GM19025 (cell line): ENCODE results near the gene GLI1.
A peak's percentile ranks its signal among the peaks of the same experiment; 100 is the strongest.

Source experiments
- ATAC-seq: cut with Tn5 transposase; IDR thresholded peaks from one replicate; pipeline ENCODE4 v1.9.1; 2021; ENCODE audit warnings: mild to moderate bottlenecking, low read depth, moderate library complexity; ENCODE audit not compliant: unreplicated experiment

The GLI1 gene

GRCh38 chr12:57460468-57460784 is 841 bp downstream of the GLI1 start:
- no peak for ATAC-seq

- ATAC-seq = no peak
Measured at GRCh38 chr12:57460841-57461275, 1.3 kb downstream of the GLI1 start.

- no peak for ATAC-seq
Measured at GRCh38 chr12:57461276-57461916, 1.8 kb downstream of the GLI1 start.

- ATAC-seq = no peak
Measured at GRCh38 chr12:57461917-57462250, 2.3 kb downstream of the GLI1 start.

GRCh38 chr12:57462251-57462911 is 2.8 kb downstream of the GLI1 start:
- peak; percentile 57 for ATAC-seq

- ATAC-seq = no peak
Measured at GRCh38 chr12:57462912-57463253, 3.3 kb downstream of the GLI1 start.

- no peak for ATAC-seq
Measured at GRCh38 chr12:57464569-57464968, 5.0 kb downstream of the GLI1 start.

GRCh38 chr12:57465030-57465746 is 5.6 kb downstream of the GLI1 start:
- no peak for ATAC-seq

- ATAC-seq = no peak
Measured at GRCh38 chr12:57465747-57466505, 6.3 kb downstream of the GLI1 start.

- ATAC-seq = no peak
Measured at GRCh38 chr12:57467212-57467874, 7.8 kb downstream of the GLI1 start.

GRCh38 chr12:57467915-57468314 is 8.3 kb downstream of the GLI1 start:
- ATAC-seq = no peak

GRCh38 chr12:57469296-57470164 is 9.9 kb downstream of the GLI1 start:
- no peak for ATAC-seq

- ATAC-seq = no peak
Measured at GRCh38 chr12:57470286-57470969, 10.8 kb downstream of the GLI1 start.

GRCh38 chr12:57470970-57471656 is 11.5 kb downstream of the GLI1 start:
- ATAC-seq = no peak

GRCh38 chr12:57471661-57472060 is 12.1 kb downstream of the GLI1 start:
- ATAC-seq = no peak

GRCh38 chr12:57472391-57472790 is 12.8 kb downstream of the GLI1 start:
- ATAC-seq = no peak

GRCh38 chr12:57473392-57473791 is 13.8 kb downstream of the GLI1 start:
- ATAC-seq = no peak

GRCh38 chr12:57473886-57474285 is 14.3 kb downstream of the GLI1 start:
- ATAC-seq = no peak

- ATAC-seq = no peak
Measured at GRCh38 chr12:57474430-57474829, 14.8 kb downstream of the GLI1 start.
